ENCODE measurements around the gene ANKS1B. TPM values are rescaled to one million over a fixed set of nuclear protein-coding genes. Genes with fewer than 3 reads are reported as not detected.

Gene ANKS1B
- total RNA-seq, 1 experiment from 2014 or later = 9.7 TPM

DNA sequence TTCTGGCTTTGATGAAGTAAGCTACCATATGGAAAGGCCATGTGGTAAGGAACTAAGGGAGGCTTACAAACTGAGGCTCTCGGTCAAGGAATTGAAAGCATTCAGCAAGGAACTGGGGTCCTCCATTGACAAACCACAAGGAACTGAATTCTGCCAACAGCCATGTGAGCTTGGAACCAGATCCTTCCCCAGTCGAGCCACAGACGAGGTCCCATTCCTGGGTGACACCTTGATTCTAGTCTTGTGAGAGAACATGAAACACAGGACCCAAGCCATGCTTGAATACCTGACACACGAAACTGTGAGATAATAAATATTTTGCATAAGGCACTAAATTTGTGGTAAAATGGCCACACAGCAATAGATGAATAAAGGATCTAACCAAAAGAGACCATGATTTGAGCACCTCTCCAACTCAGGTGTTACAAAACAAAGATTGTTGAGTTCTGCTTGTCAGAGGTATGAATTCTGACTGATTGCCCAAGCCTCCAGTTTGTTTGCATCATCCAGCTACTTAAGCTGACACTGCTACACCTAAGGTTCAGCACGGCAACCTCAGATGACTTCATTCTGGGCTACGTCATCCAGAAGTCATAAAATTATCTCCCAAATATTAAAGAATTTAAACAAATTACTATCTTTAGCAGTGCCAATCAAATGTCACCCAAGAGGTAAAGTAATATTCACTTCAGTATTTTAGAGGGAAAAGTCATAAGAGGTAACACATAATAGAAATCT, 277.8 kb downstream of the ANKS1B start:
- Histone ChIP-seq H3K4me3 (ENCODE audit: low read depth in 2 of 2, low read length in 2 of 2) (no peak overlapping the region), H3K4me1 (ENCODE audit: control insufficient read depth, insufficient read depth, low read length) (no peaks in the 10 kb centered on the region), H3K36me3 (ENCODE audit: control insufficient read depth, insufficient read depth, low read length) (no peaks in the 10 kb centered on the region), H3K9me3 (ENCODE audit: control insufficient read depth, insufficient read depth, low read depth, low read length) (no peaks in the 10 kb centered on the region), H3K27me3 (ENCODE audit: control insufficient read depth, insufficient read depth, low read length) (no peaks in the 10 kb centered on the region), H3K27ac (ENCODE audit: low read length) (no peak overlapping the region)
- in situ Hi-C loops (cut with HindIII; ENCODE audit: low pct_unique_long_range_greater_than_20kb, low sequenced_read_pairs) = no loop called here
- ATAC-seq (no peak), DNase-seq (ENCODE audit: low read depth, low spot score) (no peak)
- ChIA-PET POLR2A (interaction anchor here (0.5 kb wide), 1 partner anchor 195 kb away, joined by 3 read pairs; no protein-coding TSS in a partner anchor), CTCF (no interaction called here)
- TF ChIP-seq POLR2AphosphoS5 (IDR thresholded peaks at IDR 0.05; ENCODE audit: low read depth, low read length) (no peak), SIN3A (IDR thresholded peaks at IDR 0.05; ENCODE audit: borderline replicate concordance, insufficient read depth, low read depth, low read length) (no peak), TCF7L2 (IDR thresholded peaks at IDR 0.05; ENCODE audit: low read depth, low read length) (no peak), REST (IDR thresholded peaks at IDR 0.05; ENCODE audit: insufficient read depth in 1 of 2, low read depth in 2 of 2, low read length in 1 of 2) (no peak)
- TF ChIP-seq, protein P1, sequence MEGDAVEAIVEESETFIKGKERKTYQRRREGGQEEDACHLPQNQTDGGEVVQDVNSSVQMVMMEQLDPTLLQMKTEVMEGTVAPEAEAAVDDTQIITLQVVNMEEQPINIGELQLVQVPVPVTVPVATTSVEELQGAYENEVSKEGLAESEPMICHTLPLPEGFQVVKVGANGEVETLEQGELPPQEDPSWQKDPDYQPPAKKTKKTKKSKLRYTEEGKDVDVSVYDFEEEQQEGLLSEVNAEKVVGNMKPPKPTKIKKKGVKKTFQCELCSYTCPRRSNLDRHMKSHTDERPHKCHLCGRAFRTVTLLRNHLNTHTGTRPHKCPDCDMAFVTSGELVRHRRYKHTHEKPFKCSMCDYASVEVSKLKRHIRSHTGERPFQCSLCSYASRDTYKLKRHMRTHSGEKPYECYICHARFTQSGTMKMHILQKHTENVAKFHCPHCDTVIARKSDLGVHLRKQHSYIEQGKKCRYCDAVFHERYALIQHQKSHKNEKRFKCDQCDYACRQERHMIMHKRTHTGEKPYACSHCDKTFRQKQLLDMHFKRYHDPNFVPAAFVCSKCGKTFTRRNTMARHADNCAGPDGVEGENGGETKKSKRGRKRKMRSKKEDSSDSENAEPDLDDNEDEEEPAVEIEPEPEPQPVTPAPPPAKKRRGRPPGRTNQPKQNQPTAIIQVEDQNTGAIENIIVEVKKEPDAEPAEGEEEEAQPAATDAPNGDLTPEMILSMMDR (IDR thresholded peaks at IDR 0.05) = no peak
- intact Hi-C loops (cut with micrococcal nuclease; ENCODE audit: unreplicated experiment) = no loop called here
- no TSS peak for BruUV-seq (replicated peaks)

DNA sequence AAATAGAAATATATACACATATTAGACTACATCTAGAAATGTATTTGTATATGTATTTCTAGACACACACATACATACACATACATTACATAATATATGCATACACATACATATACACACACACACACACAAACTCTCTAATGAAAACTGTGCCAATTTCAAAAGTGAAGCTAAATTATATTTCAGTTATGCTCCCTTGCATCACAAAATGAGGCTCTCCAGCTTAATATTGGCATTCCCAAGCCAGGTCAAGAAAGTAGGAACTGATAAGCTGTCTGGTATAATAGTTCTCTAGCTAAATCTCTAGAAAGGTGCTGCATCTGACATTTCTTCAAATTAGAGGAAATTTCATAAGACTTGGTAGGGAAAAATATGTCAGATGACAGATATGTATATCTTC, 280.3 kb downstream of the ANKS1B start:
- ATAC-seq (no peak), DNase-seq (ENCODE audit: low read depth, low spot score) (no peak)
- TF ChIP-seq TCF7L2 (IDR thresholded peaks at IDR 0.05; ENCODE audit: low read depth, low read length) (no peak), REST (IDR thresholded peaks at IDR 0.05; ENCODE audit: insufficient read depth in 1 of 2, low read depth in 2 of 2, low read length in 1 of 2) (no peak), POLR2AphosphoS5 (IDR thresholded peaks at IDR 0.05; ENCODE audit: low read depth, low read length) (no peak), SIN3A (IDR thresholded peaks at IDR 0.05; ENCODE audit: borderline replicate concordance, insufficient read depth, low read depth, low read length) (no peak)
- TF ChIP-seq, protein P1 (IDR thresholded peaks at IDR 0.05) = no peak
- no peak overlapping the region for H3K4me3 ChIP-seq (ENCODE audit: low read depth in 2 of 2, low read length in 2 of 2)
- no peak overlapping the region for H3K27ac ChIP-seq (ENCODE audit: low read length)
- POLR2A ChIA-PET = no interaction called here
- H3K36me3 ChIP-seq (ENCODE audit: control insufficient read depth, insufficient read depth, low read length) = no peaks in the 10 kb centered on the region
- no peaks in the 10 kb centered on the region for H3K4me1 ChIP-seq (ENCODE audit: control insufficient read depth, insufficient read depth, low read length)
- no peaks in the 10 kb centered on the region for H3K27me3 ChIP-seq (ENCODE audit: control insufficient read depth, insufficient read depth, low read length)
- no TSS peak for BruUV-seq (replicated peaks)
- H3K9me3 ChIP-seq (ENCODE audit: control insufficient read depth, insufficient read depth, low read depth, low read length) = no peaks in the 10 kb centered on the region
- intact Hi-C loops (cut with micrococcal nuclease; ENCODE audit: unreplicated experiment) = no loop called here
- in situ Hi-C loops (cut with HindIII; ENCODE audit: low pct_unique_long_range_greater_than_20kb, low sequenced_read_pairs) = no loop called here
- CTCF ChIA-PET = no interaction called here
